Endothelial cell of coronary artery (primary cell): ENCODE measurements around the gene IFT43. TPM values are rescaled to one million over a fixed set of nuclear protein-coding genes. Genes with fewer than 3 reads are reported as not detected.

ENCODE experiments used
- total RNA-seq: library from RNA; depleted of rRNA; stranded (reverse); fragments of >200 nt; gene quantifications from 2 replicates; pipeline ENCODE4 v1.2.3, GENCODE V29; 2014

Gene IFT43
- total RNA-seq = 27.3 and 31.6 TPM in 2 replicates

DNA sequence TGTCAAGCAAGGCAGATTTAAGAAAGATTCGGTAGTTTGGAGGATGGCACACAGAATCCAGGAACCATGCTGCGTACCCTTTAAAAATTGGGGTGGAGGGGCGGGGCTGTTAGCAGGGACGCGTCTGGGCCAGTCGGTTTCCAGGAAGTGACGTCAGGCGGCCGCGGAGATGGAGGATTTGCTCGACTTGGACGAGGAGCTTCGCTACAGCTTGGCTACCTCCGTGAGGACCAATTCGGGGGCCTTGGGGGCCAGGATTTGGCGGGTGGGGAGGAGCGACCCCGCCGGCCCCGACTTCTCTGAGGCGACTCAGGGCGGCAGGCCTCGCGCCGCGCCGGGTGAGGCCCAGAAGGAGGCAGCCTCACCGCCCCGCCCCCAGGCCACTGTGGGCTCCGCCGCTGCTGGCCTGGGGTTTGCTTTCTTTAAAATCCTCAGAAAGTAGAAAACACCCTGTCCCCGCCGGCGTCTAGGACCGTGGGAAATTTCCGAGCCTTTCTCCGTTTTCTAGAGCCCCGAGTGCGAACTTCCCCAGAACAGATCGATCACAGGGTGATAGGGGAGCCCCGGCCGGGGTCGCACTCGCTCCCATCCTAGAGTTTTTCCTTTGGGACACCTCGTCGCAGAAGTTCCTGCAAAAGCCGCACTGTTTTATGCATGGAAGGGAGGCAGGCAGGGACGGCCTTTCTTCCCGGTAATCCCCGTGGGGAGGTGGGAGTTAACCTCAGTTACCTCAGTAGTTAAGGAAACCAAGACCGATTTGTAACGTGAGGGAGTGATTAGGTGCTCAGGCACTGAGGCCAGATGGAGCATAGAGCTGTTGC is at the start of gene IFT43:
Gene IFT43 (plus strand): TSS at position 146 of the 821 bp plus-strand sequence. CDS start 24 bp downstream, at position 170.

DNA sequence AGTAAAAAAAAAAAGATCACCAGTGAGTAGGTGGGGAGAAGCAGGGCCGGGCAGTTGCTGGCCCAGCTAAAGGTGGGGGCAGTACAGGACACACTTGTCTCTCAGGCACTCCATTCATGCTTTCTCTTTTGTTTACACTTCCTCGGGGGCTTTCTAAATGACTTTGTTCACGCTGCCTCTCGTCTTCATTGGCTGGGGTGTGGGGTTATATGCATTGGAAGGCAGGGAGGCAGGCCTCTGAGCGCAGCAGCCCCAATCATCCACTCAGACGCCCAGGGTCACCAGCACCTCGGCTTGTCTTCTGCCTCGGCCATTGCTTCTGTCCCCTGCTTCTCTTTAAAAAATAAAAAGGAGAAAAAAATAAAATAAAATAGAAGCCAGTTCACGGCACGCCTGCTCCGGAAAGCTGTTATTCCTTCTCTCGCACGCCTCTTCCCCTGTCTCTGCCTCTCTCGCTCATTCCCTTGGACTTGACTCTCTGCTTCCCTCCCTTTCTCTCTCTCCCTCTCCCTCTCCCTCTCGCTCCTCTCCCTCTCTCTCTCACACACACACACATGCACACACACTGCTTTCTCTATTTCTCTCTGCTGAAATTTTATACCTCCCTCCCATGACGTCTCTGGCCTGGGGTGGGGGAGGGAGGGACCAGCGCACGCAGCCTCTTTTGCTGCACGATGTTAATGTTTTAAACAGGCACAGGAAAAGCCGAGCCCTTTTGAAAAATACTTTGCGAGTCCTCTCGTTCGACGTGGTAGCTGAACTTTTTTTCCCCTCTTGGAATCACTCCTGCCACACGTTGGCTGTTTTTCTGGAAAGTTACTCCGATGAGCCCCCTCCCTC is 3.9 kb upstream of the IFT43 start, which contains the start of gene TGFB3:
Gene TGFB3 (minus strand): TSS at position 570 of the 840 bp plus-strand sequence. CDS start 1,102 bp downstream, outside the sequence.

Other genes starting within 250 kb of the IFT43 start
- gene TGFB3, start 3.8 kb upstream of the IFT43 start, total RNA-seq = 2.0 and 4.0 TPM in 2 replicates
- gene GPATCH2L, start 166.2 kb downstream of the IFT43 start, total RNA-seq = 48.0 and 64.2 TPM in 2 replicates